Gastroesophageal sphincter (tissue), 3 donors: ENCODE data around the gene CD84.

Experiments
- CTCF ChIP-seq, 4 experiments: fragments of 200-600 bp in 2 of 4; fragments of 450-650 bp in 2 of 4; sonication (generic) in 1 of 4; IDR thresholded peaks; one replicate each; pipeline ENCODE4 v1.5.1; 2017 to 2019; ENCODE audit warnings: antibody characterized with exemption in 4 of 4, mild to moderate bottlenecking in 2 of 4, moderate library complexity in 2 of 4
- EP300 ChIP-seq: sonication (generic); formaldehyde crosslinking; IDR thresholded peaks from one replicate; pipeline ENCODE4 v1.6.1; 2017; ENCODE audit warnings: antibody characterized with exemption, mild to moderate bottlenecking
- POLR2A ChIP-seq, 2 donors: fragments of 450-650 bp; IDR thresholded peaks; one replicate each; pipeline ENCODE4 v1.6.1; 2017; ENCODE audit warnings: antibody characterized with exemption in 2 of 2, mild to moderate bottlenecking in 2 of 2, moderate library complexity in 1 of 2
- POLR2AphosphoS5 ChIP-seq: sonication (generic); formaldehyde crosslinking; IDR thresholded peaks from one replicate; pipeline ENCODE4 v1.6.1; 2017; ENCODE audit warnings: antibody characterized with exemption

GRCh38 chr1:160550572-160551034 is 28.7 kb downstream of the CD84 start:
- TF ChIP-seq CTCF (IDR thresholded peaks at IDR 0.05) (no peak), POLR2A (IDR thresholded peaks at IDR 0.05) (no peak), EP300 (no peak), POLR2AphosphoS5 (no peak)
